ENCODE data around the gene KCNQ5. TPM values are rescaled to one million over a fixed set of nuclear protein-coding genes. Genes with fewer than 3 reads are reported as not detected.

Gene KCNQ5
- total and polyA plus RNA-seq, 2 donors, result 1.8 to 3.0 TPM

- H3K4me3 ChIP-seq (ENCODE audit: low read depth, low read length), result no peak overlapping the region
- DNase-seq (ENCODE audit: extremely low spot score), result no peak
- 96% methylated on average over 1 of the region's 1 CpG for WGBS
- no peak overlapping the region for H3K27ac ChIP-seq (ENCODE audit: low read depth)
- no peaks in the 10 kb centered on the region for H3K36me3 ChIP-seq (ENCODE audit: insufficient read depth)
- H3K4me1 ChIP-seq (ENCODE audit: insufficient read depth), result no peaks in the 10 kb centered on the region
Measured at GRCh38 chr6:72674842-72675241, 53.0 kb downstream of the KCNQ5 start.

GRCh38 chr6:72675396-72675795 is 53.5 kb downstream of the KCNQ5 start:
- no peaks in the 10 kb centered on the region for H3K36me3 ChIP-seq (ENCODE audit: insufficient read depth)
- H3K4me3 ChIP-seq (ENCODE audit: low read depth, low read length), result no peak overlapping the region
- 66% methylated on average over 1 of the region's 1 CpG for WGBS
- no peak overlapping the region for H3K27ac ChIP-seq (ENCODE audit: low read depth)
- DNase-seq (ENCODE audit: extremely low spot score), result no peak
- no peaks in the 10 kb centered on the region for H3K4me1 ChIP-seq (ENCODE audit: insufficient read depth)

- no peak overlapping the region for H3K4me3 ChIP-seq (ENCODE audit: low read depth, low read length)
- no peaks in the 10 kb centered on the region for H3K4me1 ChIP-seq (ENCODE audit: insufficient read depth)
- 92% methylated on average over 3 of the region's 3 CpGs for WGBS
- H3K36me3 ChIP-seq (ENCODE audit: insufficient read depth), result no peaks in the 10 kb centered on the region
- DNase-seq (ENCODE audit: extremely low spot score), result no peak
- H3K27ac ChIP-seq (ENCODE audit: low read depth), result no peak overlapping the region
Measured at GRCh38 chr6:72676995-72677394, 55.1 kb downstream of the KCNQ5 start.

- Histone ChIP-seq H3K4me1 (ENCODE audit: insufficient read depth) (no peaks in the 10 kb centered on the region), H3K36me3 (ENCODE audit: insufficient read depth) (no peaks in the 10 kb centered on the region), H3K27ac (ENCODE audit: low read depth) (no peak overlapping the region), H3K4me3 (ENCODE audit: low read depth, low read length) (no peak overlapping the region)
- no peak for DNase-seq (ENCODE audit: extremely low spot score)
- 64% methylated on average over 1 of the region's 1 CpG for WGBS
Measured at GRCh38 chr6:72677740-72678139, 55.9 kb downstream of the KCNQ5 start.

GRCh38 chr6:72683797-72684196 is 61.9 kb downstream of the KCNQ5 start:
- Histone ChIP-seq H3K36me3 (ENCODE audit: insufficient read depth) (no peaks in the 10 kb centered on the region), H3K4me1 (ENCODE audit: insufficient read depth) (no peaks in the 10 kb centered on the region), H3K4me3 (ENCODE audit: low read depth, low read length) (no peak overlapping the region), H3K27ac (ENCODE audit: low read depth) (no peak overlapping the region)
- no peak for DNase-seq (ENCODE audit: extremely low spot score)
- WGBS, result 96% methylated on average over 3 of the region's 3 CpGs

DNA sequence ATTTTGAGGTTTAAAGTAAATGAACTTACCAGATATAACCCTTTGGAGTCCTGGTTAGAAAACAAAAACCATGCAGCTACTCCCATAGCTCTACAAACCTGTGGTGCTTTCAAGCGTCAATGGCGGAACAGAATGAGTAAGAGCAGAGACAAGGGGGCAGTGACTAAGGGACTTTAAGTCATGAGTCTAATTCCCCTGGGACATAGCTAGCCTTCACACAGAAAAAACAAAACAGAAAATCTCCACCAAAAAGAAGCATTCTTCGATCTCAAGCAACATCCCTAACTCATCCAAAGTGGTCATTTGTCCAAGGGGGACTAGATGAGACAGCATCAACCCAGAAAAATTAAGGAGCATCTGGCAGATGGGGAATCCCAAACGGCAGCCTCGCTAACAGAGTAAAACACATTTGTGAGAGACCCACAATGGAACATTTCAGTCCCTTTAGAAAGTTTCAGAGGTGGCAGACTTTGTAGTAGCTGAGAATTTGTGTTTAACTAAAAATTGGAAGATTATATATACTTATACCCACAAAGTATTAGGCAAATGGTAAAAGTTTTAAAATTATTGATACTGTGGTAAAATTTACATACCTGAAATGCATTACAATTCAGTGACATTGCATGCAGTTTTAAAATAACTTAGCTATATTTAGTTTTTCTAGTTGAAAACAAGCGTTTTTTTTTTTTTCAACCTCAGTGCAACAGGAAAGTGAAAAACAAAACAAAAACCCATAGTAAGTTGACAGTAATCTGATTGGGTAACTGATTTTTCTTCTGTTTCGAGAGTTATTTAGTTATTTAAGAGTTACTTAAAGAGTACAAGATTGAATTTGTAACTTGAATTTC is 67.5 kb downstream of the KCNQ5 start:
- Histone ChIP-seq H3K27ac (ENCODE audit: low read depth) (no peak overlapping the region), H3K4me3 (ENCODE audit: low read depth, low read length) (no peak overlapping the region), H3K36me3 (ENCODE audit: insufficient read depth) (no peaks in the 10 kb centered on the region), H3K4me1 (ENCODE audit: insufficient read depth) (no peaks in the 10 kb centered on the region)
- DNase-seq (ENCODE audit: extremely low spot score), result no peak
- WGBS, result 86% methylated on average over 7 of the region's 7 CpGs

DNA sequence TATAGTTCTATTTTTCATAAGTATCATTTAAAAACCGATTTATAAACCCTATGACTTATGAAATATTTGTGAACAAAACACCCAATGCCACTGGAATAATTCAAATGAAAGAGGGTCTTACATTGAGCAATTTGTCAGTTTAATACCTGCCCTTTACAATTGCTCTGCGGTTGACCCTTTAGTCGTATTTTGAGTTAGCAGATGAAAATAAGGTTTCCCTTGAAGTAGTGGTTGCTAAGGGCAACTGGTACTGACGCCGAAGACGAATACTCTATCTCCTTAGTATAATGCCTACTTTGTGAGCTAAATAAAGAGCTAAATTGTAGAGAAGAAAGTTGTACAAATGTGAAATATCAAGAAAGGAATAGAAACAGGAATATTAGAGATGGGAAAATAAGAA is 69.4 kb downstream of the KCNQ5 start:
- Histone ChIP-seq H3K27ac (ENCODE audit: low read depth) (no peak overlapping the region), H3K36me3 (ENCODE audit: insufficient read depth) (no peaks in the 10 kb centered on the region), H3K4me3 (ENCODE audit: low read depth, low read length) (no peak overlapping the region), H3K4me1 (ENCODE audit: insufficient read depth) (no peaks in the 10 kb centered on the region)
- DNase-seq (ENCODE audit: extremely low spot score), result no peak
- WGBS, result 82% methylated on average over 6 of the region's 6 CpGs

- WGBS, result 94% methylated on average over 3 of the region's 3 CpGs
- Histone ChIP-seq H3K4me3 (ENCODE audit: low read depth, low read length) (no peak overlapping the region), H3K27ac (ENCODE audit: low read depth) (no peak overlapping the region), H3K36me3 (ENCODE audit: insufficient read depth) (no peaks in the 10 kb centered on the region), H3K4me1 (ENCODE audit: insufficient read depth) (no peaks in the 10 kb centered on the region)
- DNase-seq (ENCODE audit: extremely low spot score), result no peak
Measured at GRCh38 chr6:72696055-72696454, 74.2 kb downstream of the KCNQ5 start.

DNA sequence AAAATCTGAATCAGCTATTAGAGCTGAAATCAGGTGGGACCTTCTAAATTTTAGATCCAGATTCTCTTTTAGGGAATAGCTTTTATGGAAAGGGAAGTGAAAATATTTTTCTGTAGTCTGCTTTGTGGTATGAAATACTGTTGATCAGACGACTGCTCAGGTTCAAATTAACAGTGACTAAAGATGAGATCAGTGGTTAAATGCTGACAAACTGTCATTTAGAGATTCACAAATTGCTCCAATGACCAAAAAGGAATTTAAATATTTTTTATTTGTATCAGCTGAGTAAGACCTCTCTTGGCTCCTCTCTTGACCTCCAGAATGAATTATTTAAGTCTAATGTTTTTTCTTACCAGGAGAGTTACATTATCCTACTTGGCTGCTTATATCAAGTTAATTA is 77.3 kb downstream of the KCNQ5 start:
- H3K4me3 ChIP-seq (ENCODE audit: low read depth, low read length), result no peak overlapping the region

DNA sequence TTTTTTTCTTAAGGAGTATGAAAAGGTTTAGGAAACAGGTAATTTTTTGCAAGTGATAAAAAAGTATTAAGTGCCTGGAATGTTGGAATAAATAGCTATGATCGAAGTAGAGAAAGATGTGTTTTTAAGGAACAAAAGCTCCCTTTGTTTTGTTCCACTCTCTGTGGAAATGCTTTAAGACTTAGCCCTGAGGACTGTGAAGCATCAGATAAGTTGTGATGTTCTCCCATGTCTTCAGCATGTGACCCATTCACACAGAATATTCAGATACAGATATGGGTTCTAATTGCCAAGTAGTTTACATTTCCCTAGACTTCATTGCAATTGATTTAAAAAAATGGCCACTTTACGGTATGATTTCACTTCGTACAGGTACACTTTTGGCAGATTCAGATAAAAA is 80.6 kb downstream of the KCNQ5 start:
- no peaks in the 10 kb centered on the region for H3K4me1 ChIP-seq (ENCODE audit: insufficient read depth)

More for the DNA sequence above, 77.3 kb downstream of the KCNQ5 start:
- no peaks in the 10 kb centered on the region for H3K4me1 ChIP-seq (ENCODE audit: insufficient read depth)
- 80% methylated on average over 1 of the region's 1 CpG for WGBS
- no peaks in the 10 kb centered on the region for H3K36me3 ChIP-seq (ENCODE audit: insufficient read depth)
- DNase-seq (ENCODE audit: extremely low spot score), result no peak
- no peak overlapping the region for H3K27ac ChIP-seq (ENCODE audit: low read depth)

DNA sequence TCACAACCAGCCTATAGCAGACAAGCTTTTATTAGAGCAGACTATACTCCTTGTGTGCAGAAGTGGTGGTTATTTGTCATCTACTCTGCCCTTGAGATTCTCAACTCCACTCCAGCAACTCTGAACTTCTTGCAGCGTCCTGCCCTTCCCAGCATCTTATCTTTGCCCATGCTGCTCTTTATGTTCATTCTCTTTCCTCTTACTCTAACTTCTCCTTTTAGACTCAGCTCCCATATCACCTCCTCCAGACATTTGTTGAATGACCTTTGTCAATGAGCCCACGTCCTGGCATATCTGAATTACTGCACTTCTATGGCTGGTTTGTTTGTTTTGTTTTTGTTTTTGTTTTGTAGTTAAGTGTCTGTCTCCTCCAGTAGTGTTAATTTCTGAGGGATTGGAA is 81.2 kb downstream of the KCNQ5 start:
- H3K4me1 ChIP-seq (ENCODE audit: insufficient read depth), result no peaks in the 10 kb centered on the region
- H3K27ac ChIP-seq (ENCODE audit: low read depth), result no peak overlapping the region
- H3K36me3 ChIP-seq (ENCODE audit: insufficient read depth), result no peaks in the 10 kb centered on the region
- 71% methylated on average over 2 of the region's 2 CpGs for WGBS
- H3K4me3 ChIP-seq (ENCODE audit: low read depth, low read length), result no peak overlapping the region
- DNase-seq (ENCODE audit: extremely low spot score), result no peak

More for the DNA sequence above, 80.6 kb downstream of the KCNQ5 start:
- H3K36me3 ChIP-seq (ENCODE audit: insufficient read depth), result no peaks in the 10 kb centered on the region
- no peak overlapping the region for H3K4me3 ChIP-seq (ENCODE audit: low read depth, low read length)
- 85% methylated on average over 3 of the region's 3 CpGs for WGBS
- DNase-seq (ENCODE audit: extremely low spot score), result no peak
- H3K27ac ChIP-seq (ENCODE audit: low read depth), result no peak overlapping the region

- 92% methylated on average over 4 of the region's 4 CpGs for WGBS
- DNase-seq (ENCODE audit: extremely low spot score), result no peak
- no peaks in the 10 kb centered on the region for H3K36me3 ChIP-seq (ENCODE audit: insufficient read depth)
- no peak overlapping the region for H3K27ac ChIP-seq (ENCODE audit: low read depth)
- H3K4me1 ChIP-seq (ENCODE audit: insufficient read depth), result no peaks in the 10 kb centered on the region
- H3K4me3 ChIP-seq (ENCODE audit: low read depth, low read length), result no peak overlapping the region
Measured at GRCh38 chr6:72704979-72705378, 83.1 kb downstream of the KCNQ5 start.

- Histone ChIP-seq H3K27ac (ENCODE audit: low read depth) (no peak overlapping the region), H3K4me3 (ENCODE audit: low read depth, low read length) (no peak overlapping the region), H3K4me1 (ENCODE audit: insufficient read depth) (no peaks in the 10 kb centered on the region), H3K36me3 (ENCODE audit: insufficient read depth) (no peaks in the 10 kb centered on the region)
- DNase-seq (ENCODE audit: extremely low spot score), result no peak
- 69% methylated on average over 1 of the region's 1 CpG for WGBS
Measured at GRCh38 chr6:72709431-72709830, 87.6 kb downstream of the KCNQ5 start.

DNA sequence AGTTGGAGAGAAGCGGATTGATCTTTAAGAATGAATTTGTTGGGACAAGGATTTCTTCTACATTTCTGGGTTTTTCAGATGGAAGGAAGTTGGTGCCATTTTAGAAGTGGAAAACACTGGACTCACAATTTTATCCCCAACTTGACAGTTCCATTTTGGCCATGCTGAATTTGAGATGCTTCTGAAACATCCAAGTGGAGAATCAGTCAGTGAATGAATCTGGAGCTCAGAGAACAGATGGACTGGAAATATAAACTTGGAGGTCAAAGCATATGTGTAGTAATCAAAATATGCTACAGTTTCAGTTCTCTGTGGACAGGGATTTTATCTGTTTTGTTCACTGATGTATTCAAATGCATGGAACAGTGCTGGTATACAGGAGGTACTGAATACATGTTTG is 89.9 kb downstream of the KCNQ5 start:
- no peak for DNase-seq (ENCODE audit: extremely low spot score)
- no peaks in the 10 kb centered on the region for H3K36me3 ChIP-seq (ENCODE audit: insufficient read depth)

More for the DNA sequence above, 89.9 kb downstream of the KCNQ5 start:
- WGBS, result 95% methylated on average over 1 of the region's 1 CpG
- H3K27ac ChIP-seq (ENCODE audit: low read depth), result no peak overlapping the region
- H3K4me1 ChIP-seq (ENCODE audit: insufficient read depth), result no peaks in the 10 kb centered on the region
- H3K4me3 ChIP-seq (ENCODE audit: low read depth, low read length), result no peak overlapping the region

Data from urinary bladder (tissue), 4 donors.